GM10248 (cell line): ENCODE data around the gene RAB10.

Source experiments
- CTCF ChIA-PET: fragments of 300-600 bp; sonication (Branson Sonifier 250); formaldehyde crosslinking; extraction: SDS; loops from one replicate; lab custom pipeline; 2021; ENCODE audit warnings: antibody characterized with exemption; lab: Yijun Ruan, JAX
- POLR2A ChIA-PET: fragments of 350-650 bp; sonication (Branson Sonifier 250); formaldehyde crosslinking; extraction: SDS; loops from one replicate; lab custom pipeline; 2020; ENCODE audit warnings: antibody characterized with exemption; lab: Yijun Ruan, JAX
- DNase-seq: peaks from one replicate; pipeline ENCODE4 v3.0.0; 2012; ENCODE audit errors: extremely low spot score
- TF ChIP-seq, protein P1 (sequence below): IDR thresholded peaks from 2 replicates; pipeline ENCODE4 v1.5.1; 2012; ENCODE audit warnings: mild to moderate bottlenecking, low read depth; ENCODE audit errors: extremely low read depth, missing control alignments, control extremely low read depth

Gene RAB10

DNA sequence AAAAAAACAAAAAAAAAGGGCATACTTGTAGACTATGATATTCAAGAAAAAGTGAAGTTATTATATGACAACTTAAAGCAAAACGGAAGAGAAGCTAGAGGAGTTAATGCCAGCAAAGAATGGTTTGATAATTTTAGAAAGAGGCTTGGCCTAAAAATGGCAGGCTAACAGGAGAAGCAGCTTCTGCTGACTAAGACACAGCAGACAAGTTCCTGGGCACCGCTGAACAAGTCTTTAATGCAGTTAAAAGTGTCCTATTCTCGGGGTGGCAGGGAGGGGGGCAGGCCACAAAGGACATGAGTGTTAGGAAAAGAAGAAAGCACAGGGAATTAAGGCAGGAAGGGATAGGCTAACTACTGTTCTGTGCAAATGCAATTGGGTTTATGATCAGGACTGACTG is 88.7 kb downstream of the RAB10 start:
- DNase-seq, result no peak
- CTCF ChIA-PET, result interaction anchor here (2.1 kb wide), 1 partner anchor 35 kb away, joined by 5 read pairs; no protein-coding TSS in a partner anchor
- POLR2A ChIA-PET, result no interaction called here
- TF ChIP-seq, protein P1, sequence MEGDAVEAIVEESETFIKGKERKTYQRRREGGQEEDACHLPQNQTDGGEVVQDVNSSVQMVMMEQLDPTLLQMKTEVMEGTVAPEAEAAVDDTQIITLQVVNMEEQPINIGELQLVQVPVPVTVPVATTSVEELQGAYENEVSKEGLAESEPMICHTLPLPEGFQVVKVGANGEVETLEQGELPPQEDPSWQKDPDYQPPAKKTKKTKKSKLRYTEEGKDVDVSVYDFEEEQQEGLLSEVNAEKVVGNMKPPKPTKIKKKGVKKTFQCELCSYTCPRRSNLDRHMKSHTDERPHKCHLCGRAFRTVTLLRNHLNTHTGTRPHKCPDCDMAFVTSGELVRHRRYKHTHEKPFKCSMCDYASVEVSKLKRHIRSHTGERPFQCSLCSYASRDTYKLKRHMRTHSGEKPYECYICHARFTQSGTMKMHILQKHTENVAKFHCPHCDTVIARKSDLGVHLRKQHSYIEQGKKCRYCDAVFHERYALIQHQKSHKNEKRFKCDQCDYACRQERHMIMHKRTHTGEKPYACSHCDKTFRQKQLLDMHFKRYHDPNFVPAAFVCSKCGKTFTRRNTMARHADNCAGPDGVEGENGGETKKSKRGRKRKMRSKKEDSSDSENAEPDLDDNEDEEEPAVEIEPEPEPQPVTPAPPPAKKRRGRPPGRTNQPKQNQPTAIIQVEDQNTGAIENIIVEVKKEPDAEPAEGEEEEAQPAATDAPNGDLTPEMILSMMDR, result no peak

DNA sequence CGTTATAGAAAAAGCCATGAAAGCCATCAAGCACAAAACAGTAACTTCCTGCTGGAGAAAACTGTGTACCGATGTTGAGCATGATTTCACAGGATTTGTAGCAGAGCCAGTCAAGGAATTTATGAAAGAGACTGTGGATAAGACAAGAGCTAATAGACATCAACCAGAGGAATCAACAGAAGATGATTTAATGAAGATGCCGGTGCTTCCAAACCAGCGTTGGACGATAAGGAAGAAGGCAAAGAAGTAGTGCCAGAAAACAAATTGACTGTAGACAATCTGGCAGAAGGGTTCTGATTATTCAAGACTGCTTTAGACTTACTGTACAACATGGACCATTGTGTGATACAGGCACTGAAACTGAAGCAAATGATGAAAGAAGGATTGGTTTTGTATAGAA is 89.5 kb downstream of the RAB10 start:
- no peak for DNase-seq
- CTCF ChIA-PET, result no interaction called here
- TF ChIP-seq, protein P1, result no peak
- POLR2A ChIA-PET, result no interaction called here

DNA sequence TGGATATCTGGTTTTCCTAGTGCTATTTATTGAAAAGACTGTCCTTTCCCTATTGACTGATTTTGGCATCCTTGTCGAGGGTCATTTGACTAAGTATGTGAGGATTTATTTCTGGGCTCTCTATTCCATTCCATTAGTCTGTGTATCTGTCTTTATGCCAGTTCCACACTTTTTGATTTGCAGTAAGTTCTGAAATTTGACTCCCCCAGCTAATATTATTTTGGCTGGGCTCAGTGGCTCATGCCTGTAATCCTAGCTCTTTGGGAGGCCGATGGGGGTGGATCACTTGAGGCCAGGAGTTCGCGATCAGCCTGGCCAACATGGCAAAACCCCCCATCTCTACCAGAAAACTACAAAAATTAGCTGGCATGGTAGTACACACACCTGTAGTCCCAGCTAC is 92.2 kb downstream of the RAB10 start:
- CTCF ChIA-PET, result interaction anchor here (1.5 kb wide), 1 partner anchor 135 kb away, joined by 5 read pairs; no protein-coding TSS in a partner anchor
- POLR2A ChIA-PET, result no interaction called here
- TF ChIP-seq, protein P1, result no peak
- DNase-seq, result no peak

DNA sequence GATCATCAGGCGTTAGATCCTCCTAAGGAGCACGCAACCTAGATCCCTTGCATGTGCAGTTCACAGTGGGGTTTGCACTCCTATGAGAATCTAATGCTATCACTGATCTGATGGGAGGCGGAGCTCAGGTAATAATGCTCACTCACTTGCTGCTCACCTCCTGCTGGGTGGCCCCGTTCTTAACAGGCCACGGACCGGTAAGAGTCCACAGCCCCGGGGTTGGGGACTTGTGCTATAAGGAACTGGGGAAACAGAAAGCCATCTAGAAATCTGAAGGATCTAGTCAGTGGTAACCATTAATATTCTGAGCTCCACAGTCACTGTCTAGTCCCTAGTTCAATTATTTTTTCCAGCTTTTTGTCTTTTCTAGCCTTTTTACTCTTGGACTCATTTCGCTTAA is 94.3 kb downstream of the RAB10 start:
- TF ChIP-seq, protein P1, result no peak
- ChIA-PET CTCF (interaction anchor here (1.0 to 1.8 kb wide), 2 partner anchors 10 to 27 kb away, joined by 3 to 5 read pairs; no protein-coding TSS in a partner anchor), POLR2A (no interaction called here)
- no peak for DNase-seq

DNA sequence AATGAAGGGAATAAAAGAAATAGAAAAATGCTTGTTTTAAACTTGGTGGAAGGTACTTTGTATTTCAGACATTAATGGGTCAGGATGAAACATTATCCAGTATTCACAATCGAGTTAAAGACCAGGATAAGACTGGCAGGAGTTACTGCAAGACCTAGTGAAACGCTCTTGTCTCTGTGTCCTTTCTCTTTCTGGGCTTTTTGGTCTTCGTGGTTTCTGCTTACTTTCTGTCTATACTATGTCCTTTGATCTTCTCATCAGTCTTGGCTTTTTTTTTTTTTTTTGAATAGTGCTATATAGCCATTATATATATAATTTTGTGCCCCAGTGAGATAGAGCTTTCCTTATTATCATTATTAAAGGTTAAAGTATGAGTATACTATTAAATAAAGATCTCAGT is 96.9 kb downstream of the RAB10 start:
- POLR2A ChIA-PET, result interaction anchor here (0.7 kb wide), 1 partner anchor 278 kb away, joined by 5 read pairs; no protein-coding TSS in a partner anchor
- CTCF ChIA-PET, result interaction anchor here (0.7 to 1.7 kb wide), 3 partner anchors 12 to 14 kb away, joined by 3 to 7 read pairs (median 3); no protein-coding TSS in a partner anchor
- TF ChIP-seq, protein P1, result no peak
- no peak for DNase-seq

DNA sequence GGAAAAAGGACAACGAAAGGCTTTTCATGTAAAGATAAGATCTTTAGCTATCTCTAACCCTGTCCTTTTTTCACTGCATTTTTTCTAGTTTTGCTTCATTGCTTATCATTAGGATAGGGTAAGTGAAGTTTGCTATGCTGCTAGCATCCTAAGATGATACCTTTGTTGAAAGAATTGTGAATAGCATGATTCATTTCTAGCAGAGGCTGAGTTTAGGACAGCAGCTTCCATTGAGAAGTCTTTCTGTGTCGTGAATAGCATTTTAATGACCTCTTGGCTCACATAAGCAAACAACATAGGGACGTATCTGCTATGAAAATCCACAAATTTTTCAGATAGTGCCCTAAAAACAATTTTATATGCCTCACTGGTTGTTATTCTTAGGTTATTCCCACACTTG is 102.6 kb downstream of the RAB10 start:
- TF ChIP-seq, protein P1, result no peak
- no peak for DNase-seq
- POLR2A ChIA-PET, result no interaction called here
- CTCF ChIA-PET, result interaction anchor here (1.1 to 1.3 kb wide), 2 partner anchors 145 to 185 kb away, joined by 3 read pairs; no protein-coding TSS in a partner anchor
